ENCODE data around the gene FBXL19. TPM values are rescaled to one million over a fixed set of nuclear protein-coding genes. Genes with fewer than 3 reads are reported as not detected.

The FBXL19 gene
- total and polyA plus RNA-seq, 10 donors, result 4.3 to 24.7 (median 17.4) TPM

GRCh38 chr16:30963925-30964511 lies 40.6 kb downstream of the FBXL19 start:
- peak in 2 of 3 donors; percentile 14 to 50 for TF ChIP-seq POLR2AphosphoS5 (IDR thresholded peaks at IDR 0.05)
- no peak for TF ChIP-seq POLR2A (IDR thresholded peaks at IDR 0.05)
- Histone ChIP-seq H3K4me3 (no peak overlapping the region), H3K9me3 (no peaks in the 10 kb centered on the region), H3K36me3 (peaks cover 6 to 100% (median 97%) of the 10 kb centered on the region in 6 donors), H3K4me1 (peaks cover 5 to 27% (median 12%) of the 10 kb centered on the region in 6 donors), H3K27ac (no peak overlapping the region), H3K27me3 (replicated peaks in 1 of 7) (no peaks in the 10 kb centered on the region)
- DNase-seq, result no peak
- intact Hi-C loops (cut with DNase I; ENCODE audit: low total_unique reads), result no loop called here
- 93 to 98% (median 97%) methylated on average over 15 to 18 of the region's 18 CpGs for WGBS, 5 donors

- TF ChIP-seq POLR2AphosphoS5 (IDR thresholded peaks at IDR 0.05) (no peak), CTCF (IDR thresholded peaks at IDR 0.05 in 8 of 11, conservative IDR thresholded peaks at IDR 0.05 in 3 of 11) (no peak)
- no peaks in the 10 kb centered on the region for H3K27me3 ChIP-seq (replicated peaks in 1 of 7)
- no peak overlapping the region for H3K27ac ChIP-seq
- peaks cover 9 to 100% (median 99%) of the 10 kb centered on the region in 6 donors for H3K36me3 ChIP-seq
- DNase-seq, result no peak
- peaks cover 0 to 20% (median 6%) of the 10 kb centered on the region in 6 donors for H3K4me1 ChIP-seq
- intact Hi-C loops (cut with DNase I; ENCODE audit: low total_unique reads), result no loop called here
- H3K9me3 ChIP-seq, result no peaks in the 10 kb centered on the region
- WGBS, 5 donors, result 77 to 94% (median 85%) methylated on average over 33 of the region's 33 CpGs
- no peak overlapping the region for H3K4me3 ChIP-seq
Observed at GRCh38 chr16:30964574-30965226, 41.3 kb downstream of the FBXL19 start.

GRCh38 chr16:30965436-30965835 lies 42.1 kb downstream of the FBXL19 start:
- 90 to 98% (median 93%) methylated on average over 10 to 15 of the region's 15 CpGs for WGBS, 5 donors

GRCh38 chr16:30966033-30966619 lies 42.8 kb downstream of the FBXL19 start:
- Histone ChIP-seq H3K27me3 (replicated peaks in 1 of 7) (no peaks in the 10 kb centered on the region), H3K27ac (no peak overlapping the region), H3K9me3 (no peaks in the 10 kb centered on the region), H3K4me1 (peaks cover 0 to 12% (median 0%) of the 10 kb centered on the region in 6 donors), H3K36me3 (peaks cover 7 to 100% (median 99%) of the 10 kb centered on the region in 6 donors), H3K4me3 (no peak overlapping the region)
- 93 to 97% (median 95%) methylated on average over 16 to 19 of the region's 19 CpGs for WGBS, 5 donors
- TF ChIP-seq POLR2A (IDR thresholded peaks at IDR 0.05), result no peak
- TF ChIP-seq POLR2AphosphoS5 (IDR thresholded peaks at IDR 0.05), result peak; percentile 27 to 73 (median 41)
- DNase-seq, result no peak
- intact Hi-C loops (cut with DNase I; ENCODE audit: low total_unique reads), result no loop called here

More at GRCh38 chr16:30965436-30965835, 42.1 kb downstream of the FBXL19 start:
- no peak for DNase-seq
- H3K9me3 ChIP-seq, result no peaks in the 10 kb centered on the region
- H3K4me3 ChIP-seq, result no peak overlapping the region
- peaks cover 7 to 100% (median 99%) of the 10 kb centered on the region in 6 donors for H3K36me3 ChIP-seq
- TF ChIP-seq POLR2AphosphoS5 (IDR thresholded peaks at IDR 0.05) (no peak), CTCF (IDR thresholded peaks at IDR 0.05 in 8 of 11, conservative IDR thresholded peaks at IDR 0.05 in 3 of 11) (no peak), POLR2A (IDR thresholded peaks at IDR 0.05) (no peak)
- H3K27me3 ChIP-seq (replicated peaks in 1 of 7), result no peaks in the 10 kb centered on the region
- H3K4me1 ChIP-seq, result peaks cover 0 to 12% (median 0%) of the 10 kb centered on the region in 6 donors
- no peak overlapping the region for H3K27ac ChIP-seq
- intact Hi-C loops (cut with DNase I; ENCODE audit: low total_unique reads), result no loop called here

- WGBS, 5 donors, result 92 to 99% (median 95%) methylated on average over 4 of the region's 4 CpGs
- H3K27ac ChIP-seq, result no peak overlapping the region
- TF ChIP-seq POLR2A (IDR thresholded peaks at IDR 0.05), result no peak
- TF ChIP-seq POLR2AphosphoS5 (IDR thresholded peaks at IDR 0.05), result no peak
- no peak for TF ChIP-seq CTCF (IDR thresholded peaks at IDR 0.05 in 8 of 11, conservative IDR thresholded peaks at IDR 0.05 in 3 of 11)
- no peak overlapping the region for H3K4me3 ChIP-seq
- H3K9me3 ChIP-seq, result no peaks in the 10 kb centered on the region
- DNase-seq, result no peak
- H3K36me3 ChIP-seq, result peaks cover 7 to 100% (median 99%) of the 10 kb centered on the region in 6 donors
- no peaks in the 10 kb centered on the region for H3K27me3 ChIP-seq (replicated peaks in 1 of 7)
- intact Hi-C loops (cut with DNase I; ENCODE audit: low total_unique reads), result no loop called here
- H3K4me1 ChIP-seq, result peaks cover 0 to 12% (median 0%) of the 10 kb centered on the region in 6 donors
Observed at GRCh38 chr16:30967795-30968194, 44.4 kb downstream of the FBXL19 start.
